ENCODE results near the gene POLR1A. TPM values are rescaled to one million over a fixed set of nuclear protein-coding genes. Genes with fewer than 3 reads are reported as not detected.

POLR1A gene
- total RNA-seq, 1 experiment from 2014 or later, result 47.5 TPM

DNA sequence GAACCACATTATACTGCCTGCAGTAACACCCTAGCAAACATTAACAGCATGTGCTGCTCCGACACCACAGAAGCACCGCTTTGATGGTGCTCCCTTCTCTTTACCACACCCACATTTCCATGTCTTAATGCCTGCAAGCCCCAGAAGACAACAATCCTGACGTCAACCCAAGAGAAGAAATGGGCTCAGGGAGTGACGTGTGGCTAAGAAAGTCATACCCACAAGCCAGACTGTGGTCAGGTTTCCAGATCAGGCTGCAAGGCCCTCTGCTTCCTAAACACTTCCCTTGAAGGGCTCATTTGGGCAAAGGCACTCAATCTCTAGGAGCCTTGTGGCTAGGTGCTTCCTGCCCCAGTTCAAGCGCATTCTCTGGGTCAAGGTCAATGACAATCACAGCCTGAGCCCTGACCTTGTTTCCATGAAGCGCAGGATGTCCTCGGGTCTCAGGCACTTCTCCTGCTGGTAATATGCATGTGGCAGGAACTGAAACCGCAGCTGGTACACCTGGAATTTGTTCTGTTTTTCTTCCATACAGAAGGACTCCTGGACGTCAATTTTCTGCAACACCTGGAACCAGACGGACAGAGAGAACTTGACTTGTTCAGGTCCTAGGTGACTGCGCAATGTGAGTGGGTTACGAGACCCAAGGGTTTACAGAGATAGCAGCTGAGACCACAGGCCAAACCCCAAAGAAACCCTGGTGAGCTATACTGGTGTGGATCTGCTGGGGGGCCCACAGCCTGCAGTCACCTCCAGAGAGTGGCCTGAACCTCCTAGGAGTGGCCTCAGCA, 67.2 kb downstream of the POLR1A start:
- no peak overlapping the region for H3K4me3 Mint-ChIP-seq
- TF ChIP-seq, protein P1, sequence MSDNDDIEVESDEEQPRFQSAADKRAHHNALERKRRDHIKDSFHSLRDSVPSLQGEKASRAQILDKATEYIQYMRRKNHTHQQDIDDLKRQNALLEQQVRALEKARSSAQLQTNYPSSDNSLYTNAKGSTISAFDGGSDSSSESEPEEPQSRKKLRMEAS (CRISPR knock-in tag; IDR thresholded peaks at IDR 0.05), result no peak
- no peak for TF ChIP-seq MXD4 (CRISPR knock-in tag; IDR thresholded peaks at IDR 0.05; ENCODE audit: borderline replicate concordance)
- TF ChIP-seq, protein P2, sequence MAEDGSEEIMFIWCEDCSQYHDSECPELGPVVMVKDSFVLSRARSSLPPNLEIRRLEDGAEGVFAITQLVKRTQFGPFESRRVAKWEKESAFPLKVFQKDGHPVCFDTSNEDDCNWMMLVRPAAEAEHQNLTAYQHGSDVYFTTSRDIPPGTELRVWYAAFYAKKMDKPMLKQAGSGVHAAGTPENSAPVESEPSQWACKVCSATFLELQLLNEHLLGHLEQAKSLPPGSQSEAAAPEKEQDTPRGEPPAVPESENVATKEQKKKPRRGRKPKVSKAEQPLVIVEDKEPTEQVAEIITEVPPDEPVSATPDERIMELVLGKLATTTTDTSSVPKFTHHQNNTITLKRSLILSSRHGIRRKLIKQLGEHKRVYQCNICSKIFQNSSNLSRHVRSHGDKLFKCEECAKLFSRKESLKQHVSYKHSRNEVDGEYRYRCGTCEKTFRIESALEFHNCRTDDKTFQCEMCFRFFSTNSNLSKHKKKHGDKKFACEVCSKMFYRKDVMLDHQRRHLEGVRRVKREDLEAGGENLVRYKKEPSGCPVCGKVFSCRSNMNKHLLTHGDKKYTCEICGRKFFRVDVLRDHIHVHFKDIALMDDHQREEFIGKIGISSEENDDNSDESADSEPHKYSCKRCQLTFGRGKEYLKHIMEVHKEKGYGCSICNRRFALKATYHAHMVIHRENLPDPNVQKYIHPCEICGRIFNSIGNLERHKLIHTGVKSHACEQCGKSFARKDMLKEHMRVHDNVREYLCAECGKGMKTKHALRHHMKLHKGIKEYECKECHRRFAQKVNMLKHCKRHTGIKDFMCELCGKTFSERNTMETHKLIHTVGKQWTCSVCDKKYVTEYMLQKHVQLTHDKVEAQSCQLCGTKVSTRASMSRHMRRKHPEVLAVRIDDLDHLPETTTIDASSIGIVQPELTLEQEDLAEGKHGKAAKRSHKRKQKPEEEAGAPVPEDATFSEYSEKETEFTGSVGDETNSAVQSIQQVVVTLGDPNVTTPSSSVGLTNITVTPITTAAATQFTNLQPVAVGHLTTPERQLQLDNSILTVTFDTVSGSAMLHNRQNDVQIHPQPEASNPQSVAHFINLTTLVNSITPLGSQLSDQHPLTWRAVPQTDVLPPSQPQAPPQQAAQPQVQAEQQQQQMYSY (CRISPR knock-in tag; IDR thresholded peaks at IDR 0.05), result no peak
- TF ChIP-seq, protein P3, sequence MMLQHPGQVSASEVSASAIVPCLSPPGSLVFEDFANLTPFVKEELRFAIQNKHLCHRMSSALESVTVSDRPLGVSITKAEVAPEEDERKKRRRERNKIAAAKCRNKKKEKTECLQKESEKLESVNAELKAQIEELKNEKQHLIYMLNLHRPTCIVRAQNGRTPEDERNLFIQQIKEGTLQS (CRISPR knock-in tag; conservative IDR thresholded peaks at IDR 0.05), result no peak
- no peak for TF ChIP-seq GABPB1 (CRISPR knock-in tag; IDR thresholded peaks at IDR 0.05)
- no peak for TF ChIP-seq SOX15 (CRISPR knock-in tag; IDR thresholded peaks at IDR 0.05)
- TF ChIP-seq ZNF263 (CRISPR knock-in tag; IDR thresholded peaks at IDR 0.05; ENCODE audit: low read depth), result no peak
- TF ChIP-seq, protein P4, sequence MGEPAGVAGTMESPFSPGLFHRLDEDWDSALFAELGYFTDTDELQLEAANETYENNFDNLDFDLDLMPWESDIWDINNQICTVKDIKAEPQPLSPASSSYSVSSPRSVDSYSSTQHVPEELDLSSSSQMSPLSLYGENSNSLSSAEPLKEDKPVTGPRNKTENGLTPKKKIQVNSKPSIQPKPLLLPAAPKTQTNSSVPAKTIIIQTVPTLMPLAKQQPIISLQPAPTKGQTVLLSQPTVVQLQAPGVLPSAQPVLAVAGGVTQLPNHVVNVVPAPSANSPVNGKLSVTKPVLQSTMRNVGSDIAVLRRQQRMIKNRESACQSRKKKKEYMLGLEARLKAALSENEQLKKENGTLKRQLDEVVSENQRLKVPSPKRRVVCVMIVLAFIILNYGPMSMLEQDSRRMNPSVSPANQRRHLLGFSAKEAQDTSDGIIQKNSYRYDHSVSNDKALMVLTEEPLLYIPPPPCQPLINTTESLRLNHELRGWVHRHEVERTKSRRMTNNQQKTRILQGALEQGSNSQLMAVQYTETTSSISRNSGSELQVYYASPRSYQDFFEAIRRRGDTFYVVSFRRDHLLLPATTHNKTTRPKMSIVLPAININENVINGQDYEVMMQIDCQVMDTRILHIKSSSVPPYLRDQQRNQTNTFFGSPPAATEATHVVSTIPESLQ (CRISPR knock-in tag; IDR thresholded peaks at IDR 0.05), result no peak
- TF ChIP-seq ZNF396 (CRISPR knock-in tag; IDR thresholded peaks at IDR 0.05; ENCODE audit: borderline replicate concordance), result no peak
- no peak for TF ChIP-seq ZNF219 (CRISPR knock-in tag; IDR thresholded peaks at IDR 0.05; ENCODE audit: borderline replicate concordance)
- no peak for TF ChIP-seq TEAD1 (CRISPR knock-in tag; IDR thresholded peaks at IDR 0.05)
- TF ChIP-seq, protein P5, sequence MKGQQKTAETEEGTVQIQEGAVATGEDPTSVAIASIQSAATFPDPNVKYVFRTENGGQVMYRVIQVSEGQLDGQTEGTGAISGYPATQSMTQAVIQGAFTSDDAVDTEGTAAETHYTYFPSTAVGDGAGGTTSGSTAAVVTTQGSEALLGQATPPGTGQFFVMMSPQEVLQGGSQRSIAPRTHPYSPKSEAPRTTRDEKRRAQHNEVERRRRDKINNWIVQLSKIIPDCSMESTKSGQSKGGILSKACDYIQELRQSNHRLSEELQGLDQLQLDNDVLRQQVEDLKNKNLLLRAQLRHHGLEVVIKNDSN (CRISPR knock-in tag; IDR thresholded peaks at IDR 0.05), result no peak
- TF ChIP-seq SMAD4 (CRISPR knock-in tag; IDR thresholded peaks at IDR 0.05), result no peak
- no peak for TF ChIP-seq SMAD3 (CRISPR knock-in tag; IDR thresholded peaks at IDR 0.05; ENCODE audit: borderline replicate concordance)
- TF ChIP-seq, protein P6, sequence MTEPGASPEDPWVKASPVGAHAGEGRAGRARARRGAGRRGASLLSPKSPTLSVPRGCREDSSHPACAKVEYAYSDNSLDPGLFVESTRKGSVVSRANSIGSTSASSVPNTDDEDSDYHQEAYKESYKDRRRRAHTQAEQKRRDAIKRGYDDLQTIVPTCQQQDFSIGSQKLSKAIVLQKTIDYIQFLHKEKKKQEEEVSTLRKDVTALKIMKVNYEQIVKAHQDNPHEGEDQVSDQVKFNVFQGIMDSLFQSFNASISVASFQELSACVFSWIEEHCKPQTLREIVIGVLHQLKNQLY (CRISPR knock-in tag; IDR thresholded peaks at IDR 0.05), result no peak
- no peak overlapping the region for H3K27ac Mint-ChIP-seq
- H3K9me3 Mint-ChIP-seq, result no peaks in the 10 kb centered on the region
- H3K27me3 Mint-ChIP-seq (ENCODE audit: low read depth), result no peaks in the 10 kb centered on the region
- DNase-seq (ENCODE audit: low spot score), result no peak
- ChIA-PET CTCF (interaction anchor here (1.0 kb wide), 1 partner anchor 211 kb away, joined by 3 read pairs; no protein-coding TSS in a partner anchor), POLR2A (no interaction called here)
- H3K4me1 Mint-ChIP-seq, result peaks cover 13% of the 10 kb centered on the region
- peaks cover 52% of the 10 kb centered on the region for H3K36me3 Mint-ChIP-seq
- no peak for ATAC-seq

DNA sequence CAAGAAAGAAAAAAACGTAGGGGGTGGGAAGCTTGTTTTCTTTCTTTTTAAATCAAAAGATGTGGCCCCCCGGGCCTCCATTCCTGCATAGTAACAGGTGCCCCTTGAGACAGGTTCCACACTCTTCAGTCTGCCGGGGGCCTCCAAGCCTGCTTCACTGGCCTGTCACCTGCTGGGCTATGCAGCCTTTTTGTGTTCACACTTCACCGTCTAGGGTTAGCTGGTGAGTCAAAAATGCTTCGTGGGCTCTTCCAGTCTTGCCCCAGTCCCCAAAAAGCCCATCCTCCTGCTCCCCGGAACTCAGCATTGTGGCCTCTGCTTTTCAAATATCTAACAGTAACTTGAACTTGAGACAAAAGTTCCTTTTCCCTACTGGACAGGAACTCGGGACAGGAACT, 67.9 kb downstream of the POLR1A start:
- H3K4me3 Mint-ChIP-seq, result no peak overlapping the region
- H3K27ac Mint-ChIP-seq, result no peak overlapping the region
- peaks cover 50% of the 10 kb centered on the region for H3K36me3 Mint-ChIP-seq
- ChIA-PET CTCF (interaction anchor here (2.6 kb wide), 1 partner anchor 211 kb away, joined by 36 read pairs; no protein-coding TSS in a partner anchor), POLR2A (no interaction called here)
- TF ChIP-seq, protein P7, sequence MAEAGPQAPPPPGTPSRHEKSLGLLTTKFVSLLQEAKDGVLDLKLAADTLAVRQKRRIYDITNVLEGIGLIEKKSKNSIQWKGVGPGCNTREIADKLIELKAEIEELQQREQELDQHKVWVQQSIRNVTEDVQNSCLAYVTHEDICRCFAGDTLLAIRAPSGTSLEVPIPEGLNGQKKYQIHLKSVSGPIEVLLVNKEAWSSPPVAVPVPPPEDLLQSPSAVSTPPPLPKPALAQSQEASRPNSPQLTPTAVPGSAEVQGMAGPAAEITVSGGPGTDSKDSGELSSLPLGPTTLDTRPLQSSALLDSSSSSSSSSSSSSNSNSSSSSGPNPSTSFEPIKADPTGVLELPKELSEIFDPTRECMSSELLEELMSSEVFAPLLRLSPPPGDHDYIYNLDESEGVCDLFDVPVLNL (CRISPR knock-in tag; IDR thresholded peaks at IDR 0.05; ENCODE audit: borderline replicate concordance, low read depth), result no peak
- TF ChIP-seq, protein P8, sequence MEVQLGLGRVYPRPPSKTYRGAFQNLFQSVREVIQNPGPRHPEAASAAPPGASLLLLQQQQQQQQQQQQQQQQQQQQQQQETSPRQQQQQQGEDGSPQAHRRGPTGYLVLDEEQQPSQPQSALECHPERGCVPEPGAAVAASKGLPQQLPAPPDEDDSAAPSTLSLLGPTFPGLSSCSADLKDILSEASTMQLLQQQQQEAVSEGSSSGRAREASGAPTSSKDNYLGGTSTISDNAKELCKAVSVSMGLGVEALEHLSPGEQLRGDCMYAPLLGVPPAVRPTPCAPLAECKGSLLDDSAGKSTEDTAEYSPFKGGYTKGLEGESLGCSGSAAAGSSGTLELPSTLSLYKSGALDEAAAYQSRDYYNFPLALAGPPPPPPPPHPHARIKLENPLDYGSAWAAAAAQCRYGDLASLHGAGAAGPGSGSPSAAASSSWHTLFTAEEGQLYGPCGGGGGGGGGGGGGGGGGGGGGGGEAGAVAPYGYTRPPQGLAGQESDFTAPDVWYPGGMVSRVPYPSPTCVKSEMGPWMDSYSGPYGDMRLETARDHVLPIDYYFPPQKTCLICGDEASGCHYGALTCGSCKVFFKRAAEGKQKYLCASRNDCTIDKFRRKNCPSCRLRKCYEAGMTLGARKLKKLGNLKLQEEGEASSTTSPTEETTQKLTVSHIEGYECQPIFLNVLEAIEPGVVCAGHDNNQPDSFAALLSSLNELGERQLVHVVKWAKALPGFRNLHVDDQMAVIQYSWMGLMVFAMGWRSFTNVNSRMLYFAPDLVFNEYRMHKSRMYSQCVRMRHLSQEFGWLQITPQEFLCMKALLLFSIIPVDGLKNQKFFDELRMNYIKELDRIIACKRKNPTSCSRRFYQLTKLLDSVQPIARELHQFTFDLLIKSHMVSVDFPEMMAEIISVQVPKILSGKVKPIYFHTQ (CRISPR knock-in tag; IDR thresholded peaks at IDR 0.05), result no peak
- no peak for TF ChIP-seq CREM (CRISPR knock-in tag; IDR thresholded peaks at IDR 0.05)
- TF ChIP-seq GABPB1 (CRISPR knock-in tag; IDR thresholded peaks at IDR 0.05), result no peak
- TF ChIP-seq ZBTB21 (CRISPR knock-in tag; IDR thresholded peaks at IDR 0.05; ENCODE audit: borderline replicate concordance), result no peak
- peaks cover 13% of the 10 kb centered on the region for H3K4me1 Mint-ChIP-seq
- H3K27me3 Mint-ChIP-seq (ENCODE audit: low read depth), result no peaks in the 10 kb centered on the region
- H3K9me3 Mint-ChIP-seq, result no peaks in the 10 kb centered on the region
- ATAC-seq (no peak), DNase-seq (ENCODE audit: low spot score) (no peak)
